GM19240 (cell line): ENCODE results near the gene ELP5.
"Not testable (repeated sequence)": the region's sequence is repeated elsewhere in the genome, so short reads cannot be mapped to it uniquely, and the experiment has no call there.

Experiments used
- DNase-seq: peaks from one replicate; pipeline ENCODE4 v3.0.0; 2011; ENCODE audit warnings: low spot score; ENCODE audit not compliant: insufficient read length

The ELP5 gene

GRCh38 chr17:7235693-7236665 is 16.0 kb upstream of the ELP5 start:
- DNase-seq, result no peak

- no peak for DNase-seq
Measured at GRCh38 chr17:7236808-7237207, 15.2 kb upstream of the ELP5 start.

GRCh38 chr17:7237266-7237760 is 14.7 kb upstream of the ELP5 start:
- no peak for DNase-seq

- DNase-seq, result peak; percentile 64
Measured at GRCh38 chr17:7237761-7238419, 14.1 kb upstream of the ELP5 start.

- no peak for DNase-seq
Measured at GRCh38 chr17:7238420-7239090, 13.5 kb upstream of the ELP5 start.

GRCh38 chr17:7239091-7240027 is 12.7 kb upstream of the ELP5 start, which contains the start of gene PHF23:
Gene PHF23 (minus strand): TSS chr17:7239457. CDS start chr17:7239279, 178 bp downstream.
- DNase-seq, result peak; percentile 91

- DNase-seq, result no peak
Measured at GRCh38 chr17:7240375-7240774, 11.6 kb upstream of the ELP5 start.

- no peak for DNase-seq
Measured at GRCh38 chr17:7241090-7241733, 10.8 kb upstream of the ELP5 start.

- DNase-seq, result no peak
Measured at GRCh38 chr17:7241783-7242716, 10.0 kb upstream of the ELP5 start, which contains the start of gene GABARAP. Gene GABARAP (minus strand): TSS chr17:7242449. CDS start chr17:7242330, 119 bp downstream.

GRCh38 chr17:7242717-7243452 is 9.1 kb upstream of the ELP5 start:
- no peak for DNase-seq

GRCh38 chr17:7243453-7243729 is 8.6 kb upstream of the ELP5 start:
- DNase-seq, result no peak

- not testable (repeated sequence) for DNase-seq
Measured at GRCh38 chr17:7243838-7244237, 8.2 kb upstream of the ELP5 start.

- no peak for DNase-seq
Measured at GRCh38 chr17:7246779-7247178, 5.2 kb upstream of the ELP5 start.

GRCh38 chr17:7248796-7249195 is 3.2 kb upstream of the ELP5 start:
- DNase-seq, result no peak

- no peak for DNase-seq
Measured at GRCh38 chr17:7249214-7249613, 2.8 kb upstream of the ELP5 start.

GRCh38 chr17:7249830-7250229 is 2.2 kb upstream of the ELP5 start:
- DNase-seq, result no peak

- no peak for DNase-seq
Measured at GRCh38 chr17:7250695-7251627, 1.1 kb upstream of the ELP5 start.
